B cell (primary cell): ENCODE results near the gene HGFAC.

Experiments
- EZH2 ChIP-seq: IDR thresholded peaks from 2 replicates; pipeline ENCODE4 v1.6.1; 2012; ENCODE audit warnings: borderline replicate concordance, low read depth, mild to moderate bottlenecking, moderate library complexity, low read length; ENCODE audit not compliant: insufficient read depth, poor library complexity, severe bottlenecking
- TF ChIP-seq, protein P1 (sequence below): fragments of 200-600 bp; IDR thresholded peaks from one replicate; pipeline ENCODE4 v1.8.0; 2022; ENCODE audit warnings: antibody characterized with exemption, mild to moderate bottlenecking

DNA sequence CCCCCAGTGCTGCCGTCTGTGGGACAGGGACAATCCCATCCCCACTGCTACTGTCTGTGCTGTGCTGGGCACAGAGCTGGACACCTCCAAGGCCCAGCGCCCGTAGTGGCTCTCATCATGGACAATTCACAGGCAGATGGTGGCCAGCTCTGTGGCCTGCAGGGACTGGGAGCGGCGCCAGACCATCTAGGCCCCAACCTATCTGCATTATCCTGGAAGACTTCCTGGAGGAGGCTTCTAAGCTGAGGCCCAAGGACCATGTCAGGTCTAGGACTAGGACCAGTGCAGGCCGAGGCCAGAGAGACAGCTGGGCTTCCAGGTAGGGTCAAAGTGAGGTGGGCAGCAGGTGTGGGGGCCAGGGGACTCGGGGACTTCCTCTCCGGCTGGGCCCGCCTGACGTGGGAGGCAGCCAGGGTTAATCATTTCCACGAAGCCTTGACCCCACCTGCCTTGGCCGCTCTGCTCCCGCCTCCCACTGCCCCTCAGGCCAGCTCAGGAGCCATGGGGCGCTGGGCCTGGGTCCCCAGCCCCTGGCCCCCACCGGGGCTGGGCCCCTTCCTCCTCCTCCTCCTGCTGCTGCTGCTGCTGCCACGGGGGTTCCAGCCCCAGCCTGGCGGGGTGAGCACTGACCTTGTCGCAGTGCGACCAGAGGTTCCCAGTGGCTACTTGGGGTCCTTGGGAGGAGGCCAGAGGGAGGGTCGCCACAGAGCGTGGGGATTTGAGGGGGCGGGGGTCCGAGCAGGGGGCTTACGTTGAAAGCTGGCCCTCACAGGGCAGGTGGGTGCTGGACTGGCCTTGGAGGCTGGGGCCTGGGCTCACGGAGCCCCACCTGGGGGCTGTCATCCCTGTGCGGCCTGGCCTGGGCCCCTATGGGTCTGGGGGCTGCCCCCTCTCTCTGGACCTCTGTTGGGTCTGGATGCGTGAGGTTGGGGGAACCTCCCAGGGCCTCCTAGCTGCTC is at the start of gene HGFAC:
- TF ChIP-seq EZH2 = no peak
- TF ChIP-seq, protein P1, sequence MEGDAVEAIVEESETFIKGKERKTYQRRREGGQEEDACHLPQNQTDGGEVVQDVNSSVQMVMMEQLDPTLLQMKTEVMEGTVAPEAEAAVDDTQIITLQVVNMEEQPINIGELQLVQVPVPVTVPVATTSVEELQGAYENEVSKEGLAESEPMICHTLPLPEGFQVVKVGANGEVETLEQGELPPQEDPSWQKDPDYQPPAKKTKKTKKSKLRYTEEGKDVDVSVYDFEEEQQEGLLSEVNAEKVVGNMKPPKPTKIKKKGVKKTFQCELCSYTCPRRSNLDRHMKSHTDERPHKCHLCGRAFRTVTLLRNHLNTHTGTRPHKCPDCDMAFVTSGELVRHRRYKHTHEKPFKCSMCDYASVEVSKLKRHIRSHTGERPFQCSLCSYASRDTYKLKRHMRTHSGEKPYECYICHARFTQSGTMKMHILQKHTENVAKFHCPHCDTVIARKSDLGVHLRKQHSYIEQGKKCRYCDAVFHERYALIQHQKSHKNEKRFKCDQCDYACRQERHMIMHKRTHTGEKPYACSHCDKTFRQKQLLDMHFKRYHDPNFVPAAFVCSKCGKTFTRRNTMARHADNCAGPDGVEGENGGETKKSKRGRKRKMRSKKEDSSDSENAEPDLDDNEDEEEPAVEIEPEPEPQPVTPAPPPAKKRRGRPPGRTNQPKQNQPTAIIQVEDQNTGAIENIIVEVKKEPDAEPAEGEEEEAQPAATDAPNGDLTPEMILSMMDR = no peak
